ENCODE measurements around the gene PTPN13.

- TF ChIP-seq CTCF (IDR thresholded peaks at IDR 0.05) (no peak), POLR2AphosphoS5 (IDR thresholded peaks at IDR 0.05) (no peak), POLR2A (IDR thresholded peaks at IDR 0.05; ENCODE audit: low read depth) (no peak), EP300 (IDR thresholded peaks at IDR 0.05) (no peak)
Measured at GRCh38 chr4:86720508-86721068, 126.5 kb downstream of the PTPN13 start.

Measured in esophagus muscularis mucosa (tissue), 4 donors.